Caco-2 (cell line): Measurements from ENCODE around the gene ARHGAP27. TPM values are rescaled to one million over a fixed set of nuclear protein-coding genes. Genes with fewer than 3 reads are reported as not detected.

Experiments
- BruUV-seq: library from RNA; stranded (reverse); fragments of 400-500 nt; replicated peaks from 2 replicates; lab custom pipeline; 2021; lab: Mats Ljungman, UMichigan
- CTCF ChIA-PET: fragments of 300-600 bp; sonication (Branson Sonifier 250); formaldehyde crosslinking; loops from one replicate; lab custom pipeline; 2022; ENCODE audit warnings: antibody characterized with exemption; lab: Charles Lee
- POLR2A ChIA-PET: fragments of 300-600 bp; sonication (Branson Sonifier 250); formaldehyde crosslinking; loops from one replicate; lab custom pipeline; 2022; ENCODE audit warnings: antibody characterized with exemption; lab: Charles Lee
- DNase-seq, 2 experiments: peaks; one replicate each; pipeline versions ENCODE4 v3.0.0 to v3.0.0-alpha.2; 2020 to 2022
- H3K27me3 ChIP-seq: replicated peaks from 2 replicates; pipeline ENCODE4 v1.6.0; 2011; ENCODE audit warnings: low read length; ENCODE audit not compliant: control insufficient read depth, insufficient read depth
- H3K36me3 ChIP-seq: 2 replicates; pipeline ENCODE4 v1.5.1; 2011; ENCODE audit warnings: low read length; ENCODE audit not compliant: control insufficient read depth, insufficient read depth
- H3K4me1 ChIP-seq: fragments of 250-450 bp; sonication (Bioruptor Pico); 2 replicates; pipeline ENCODE4 v1.5.1; 2020; ENCODE audit warnings: mild to moderate bottlenecking
- H3K4me3 ChIP-seq: 2 replicates; pipeline ENCODE4 v1.5.1; 2011; ENCODE audit warnings: low read depth, mild to moderate bottlenecking, control low read depth, low read length
- H3K9me3 ChIP-seq: fragments of 250-450 bp; sonication (Bioruptor Pico); 2 replicates; pipeline ENCODE4 v1.5.1; 2020; ENCODE audit warnings: mild to moderate bottlenecking, moderate library complexity
- H3K27ac Mint-ChIP-seq: one replicate; pipeline ENCODE4 v1.8.0; 2022; ENCODE audit warnings: mixed read lengths; ENCODE audit not compliant: unreplicated experiment
- H3K27me3 Mint-ChIP-seq: one replicate; pipeline ENCODE4 v1.8.0; 2022; ENCODE audit warnings: mixed read lengths; ENCODE audit not compliant: insufficient read depth, unreplicated experiment
- H3K36me3 Mint-ChIP-seq: one replicate; pipeline ENCODE4 v1.8.0; 2022; ENCODE audit warnings: mild to moderate bottlenecking, mixed read lengths; ENCODE audit not compliant: insufficient read depth, unreplicated experiment
- H3K4me1 Mint-ChIP-seq: one replicate; pipeline ENCODE4 v1.8.0; 2022; ENCODE audit warnings: low read depth, mixed read lengths; ENCODE audit not compliant: unreplicated experiment
- H3K4me3 Mint-ChIP-seq: one replicate; pipeline ENCODE4 v1.8.0; 2022; ENCODE audit warnings: mild to moderate bottlenecking, moderate library complexity, mixed read lengths; ENCODE audit not compliant: unreplicated experiment
- H3K9me3 Mint-ChIP-seq: one replicate; pipeline ENCODE4 v1.8.0; 2022; ENCODE audit warnings: mixed read lengths; ENCODE audit not compliant: unreplicated experiment
- intact Hi-C: fragments of 100-400 bp; cut with micrococcal nuclease; formaldehyde crosslinking; loops from one replicate; pipeline ENCODE4 v1.10.0; 2022; ENCODE audit not compliant: unreplicated experiment
- total RNA-seq: library from RNA; stranded (reverse); gene quantifications from 2 replicates; pipeline ENCODE4 v1.2.3, GENCODE V29; 2022
- TF ChIP-seq, protein P1 (sequence below), 2 experiments: fragments of 200-600 bp in 1 of 2; IDR thresholded peaks; 1 replicate in 1 of 2; 2 replicates in 1 of 2; pipeline versions ENCODE4 v1.5.1 to v1.8.0; 2011 to 2022; ENCODE audit warnings: antibody characterized with exemption in 1 of 2, control low read depth in 1 of 2, inconsistent platforms in 1 of 2, low read depth in 1 of 2, low read length in 1 of 2, mild to moderate bottlenecking in 1 of 2, moderate library complexity in 1 of 2; ENCODE audit not compliant: insufficient read depth in 1 of 2, severe bottlenecking in 1 of 2, unreplicated experiment in 1 of 2

The ARHGAP27 gene
- total RNA-seq, 1 experiment from 2014 or later: 35.9 TPM

DNA sequence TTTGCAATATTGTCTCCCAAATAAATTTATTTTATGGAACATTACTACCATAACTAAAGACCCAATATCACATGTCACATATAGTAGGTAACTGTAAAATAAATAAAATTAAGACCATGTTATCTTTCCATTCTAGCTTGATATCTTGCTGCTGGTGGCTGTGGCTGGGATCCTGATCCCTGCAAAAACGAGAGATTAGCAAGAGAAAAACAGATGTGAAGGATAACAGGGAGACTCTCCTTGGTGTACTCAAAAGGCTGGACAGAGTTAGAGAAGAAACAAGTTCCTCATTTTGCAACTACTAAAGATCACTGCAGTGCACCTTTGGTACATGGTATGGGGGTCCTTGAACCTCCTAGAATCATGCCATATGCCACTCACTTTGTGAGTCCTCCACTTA, 49.7 kb downstream of the ARHGAP27 start:
- Mint-ChIP-seq H3K9me3 (no peaks in the 10 kb centered on the region), H3K27me3 (peaks cover under 1% of the 10 kb centered on the region), H3K4me1 (peaks cover 34% of the 10 kb centered on the region), H3K4me3 (no peak overlapping the region), H3K36me3 (no peaks in the 10 kb centered on the region), H3K27ac (no peak overlapping the region)
- Histone ChIP-seq H3K27me3 (no peaks in the 10 kb centered on the region), H3K36me3 (no peaks in the 10 kb centered on the region), H3K9me3 (no peaks in the 10 kb centered on the region), H3K4me3 (no peak overlapping the region), H3K4me1 (peaks cover 12% of the 10 kb centered on the region; the same call in 1 of the 2 replicates)
- ChIA-PET CTCF (no interaction called here), POLR2A (interaction anchor here (1.5 kb wide), 1 partner anchor 11 kb away, joined by 3 read pairs; no protein-coding TSS in a partner anchor)
- TF ChIP-seq, protein P1, sequence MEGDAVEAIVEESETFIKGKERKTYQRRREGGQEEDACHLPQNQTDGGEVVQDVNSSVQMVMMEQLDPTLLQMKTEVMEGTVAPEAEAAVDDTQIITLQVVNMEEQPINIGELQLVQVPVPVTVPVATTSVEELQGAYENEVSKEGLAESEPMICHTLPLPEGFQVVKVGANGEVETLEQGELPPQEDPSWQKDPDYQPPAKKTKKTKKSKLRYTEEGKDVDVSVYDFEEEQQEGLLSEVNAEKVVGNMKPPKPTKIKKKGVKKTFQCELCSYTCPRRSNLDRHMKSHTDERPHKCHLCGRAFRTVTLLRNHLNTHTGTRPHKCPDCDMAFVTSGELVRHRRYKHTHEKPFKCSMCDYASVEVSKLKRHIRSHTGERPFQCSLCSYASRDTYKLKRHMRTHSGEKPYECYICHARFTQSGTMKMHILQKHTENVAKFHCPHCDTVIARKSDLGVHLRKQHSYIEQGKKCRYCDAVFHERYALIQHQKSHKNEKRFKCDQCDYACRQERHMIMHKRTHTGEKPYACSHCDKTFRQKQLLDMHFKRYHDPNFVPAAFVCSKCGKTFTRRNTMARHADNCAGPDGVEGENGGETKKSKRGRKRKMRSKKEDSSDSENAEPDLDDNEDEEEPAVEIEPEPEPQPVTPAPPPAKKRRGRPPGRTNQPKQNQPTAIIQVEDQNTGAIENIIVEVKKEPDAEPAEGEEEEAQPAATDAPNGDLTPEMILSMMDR (IDR thresholded peaks at IDR 0.05; ENCODE audit: insufficient read depth in 1 of 2, low read depth in 1 of 2, low read length in 1 of 2, severe bottlenecking in 1 of 2, unreplicated experiment in 1 of 2): no peak
- BruUV-seq: no TSS peak
- DNase-seq: no peak
- intact Hi-C loops: no loop called here

DNA sequence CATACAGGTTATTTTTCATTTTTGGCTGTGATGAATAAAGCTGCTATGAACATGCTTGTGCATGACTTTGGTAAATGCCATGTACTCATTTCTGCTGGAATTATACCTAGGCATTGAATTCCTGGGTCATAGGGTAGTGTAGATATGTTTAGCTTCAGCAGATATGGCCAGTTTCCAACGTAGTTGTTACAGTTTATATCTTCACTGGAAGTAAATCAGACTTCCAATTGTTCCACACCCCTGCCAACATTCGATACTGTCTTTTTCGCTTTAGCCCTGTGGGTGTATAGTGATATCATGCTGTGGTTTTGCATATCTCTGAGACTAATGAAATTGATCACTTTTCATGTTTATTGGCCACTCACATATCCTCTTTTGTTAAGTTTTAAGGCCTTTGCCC, 50.4 kb downstream of the ARHGAP27 start:
- Mint-ChIP-seq H3K27me3 (no peaks in the 10 kb centered on the region), H3K36me3 (no peaks in the 10 kb centered on the region), H3K9me3 (no peaks in the 10 kb centered on the region), H3K27ac (no peak overlapping the region), H3K4me1 (peaks cover 34% of the 10 kb centered on the region), H3K4me3 (no peak overlapping the region)
- no peak for DNase-seq
- H3K27me3 ChIP-seq: no peaks in the 10 kb centered on the region
- no peak overlapping the region for H3K4me3 ChIP-seq
- POLR2A ChIA-PET: interaction anchor here (1.5 kb wide), 1 partner anchor 10 kb away, joined by 3 read pairs; no protein-coding TSS in a partner anchor
- TF ChIP-seq, protein P1 (IDR thresholded peaks at IDR 0.05; ENCODE audit: insufficient read depth in 1 of 2, low read depth in 1 of 2, low read length in 1 of 2, severe bottlenecking in 1 of 2, unreplicated experiment in 1 of 2): no peak
- H3K9me3 ChIP-seq: no peaks in the 10 kb centered on the region
- intact Hi-C loops: no loop called here
- H3K36me3 ChIP-seq: no peaks in the 10 kb centered on the region
- CTCF ChIA-PET: no interaction called here
- peaks cover 12% of the 10 kb centered on the region; the same call in 1 of the 2 replicates for H3K4me1 ChIP-seq
- BruUV-seq: no TSS peak

DNA sequence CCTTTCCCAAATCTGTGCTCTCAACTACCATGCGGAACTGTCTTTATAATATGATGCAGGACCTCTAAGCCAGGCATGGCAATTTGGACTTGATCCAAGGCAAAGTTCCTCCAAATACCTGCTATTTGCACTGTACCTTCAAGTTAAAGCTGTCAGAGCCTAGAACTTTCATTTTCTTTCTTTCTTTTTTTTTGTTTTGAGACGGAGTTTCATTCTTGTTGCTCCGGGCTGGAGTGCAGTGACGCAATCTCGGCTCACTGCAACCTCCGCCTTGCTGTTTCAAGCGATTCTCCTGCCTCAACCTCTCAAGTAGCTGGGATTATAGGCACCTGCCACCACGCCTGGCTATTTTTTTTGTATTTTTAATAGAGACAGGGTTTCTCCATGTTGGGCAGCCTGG, 51.7 kb downstream of the ARHGAP27 start:
- intact Hi-C loops: no loop called here
- POLR2A ChIA-PET: no interaction called here

More for the DNA sequence above, 51.7 kb downstream of the ARHGAP27 start:
- H3K36me3 Mint-ChIP-seq: no peaks in the 10 kb centered on the region
- Histone ChIP-seq H3K9me3 (no peaks in the 10 kb centered on the region), H3K4me1 (peaks cover 15% of the 10 kb centered on the region; the same call in 1 of the 2 replicates), H3K36me3 (no peaks in the 10 kb centered on the region), H3K4me3 (no peak overlapping the region), H3K27me3 (no peaks in the 10 kb centered on the region)
- H3K4me1 Mint-ChIP-seq: peaks cover 32% of the 10 kb centered on the region
- H3K4me3 Mint-ChIP-seq: no peak overlapping the region
- BruUV-seq: no TSS peak
- no peak for DNase-seq
- CTCF ChIA-PET: interaction anchor here (0.9 kb wide), 2 partner anchors 9 to 104 kb away, joined by 3 read pairs; no protein-coding TSS in a partner anchor
- TF ChIP-seq, protein P1 (IDR thresholded peaks at IDR 0.05; ENCODE audit: insufficient read depth in 1 of 2, low read depth in 1 of 2, low read length in 1 of 2, severe bottlenecking in 1 of 2, unreplicated experiment in 1 of 2): no peak
- no peak overlapping the region for H3K27ac Mint-ChIP-seq
- H3K27me3 Mint-ChIP-seq: no peaks in the 10 kb centered on the region
- H3K9me3 Mint-ChIP-seq: no peaks in the 10 kb centered on the region
